Measurements from ENCODE around the gene LAMTOR4.

LAMTOR4 gene

GRCh38 chr7:100118388-100119071 lies 30.2 kb upstream of the LAMTOR4 start:
- no peaks in the 10 kb centered on the region for H3K9me3 ChIP-seq (ENCODE audit: control insufficient read depth, insufficient read depth, low read length)
- H3K4me1 ChIP-seq (ENCODE audit: insufficient read depth, low read length): peaks cover 11% of the 10 kb centered on the region; the same call in 1 of the 2 replicates
- 0 out of 2 replicates have a peak, but pooled peaks cover 3% of the 10 kb centered on the region for H3K36me3 ChIP-seq (ENCODE audit: insufficient read depth, low read length)
- peak overlapping the region; percentile 73 for H3K9ac ChIP-seq (ENCODE audit: low read depth, low read length)

DNA sequence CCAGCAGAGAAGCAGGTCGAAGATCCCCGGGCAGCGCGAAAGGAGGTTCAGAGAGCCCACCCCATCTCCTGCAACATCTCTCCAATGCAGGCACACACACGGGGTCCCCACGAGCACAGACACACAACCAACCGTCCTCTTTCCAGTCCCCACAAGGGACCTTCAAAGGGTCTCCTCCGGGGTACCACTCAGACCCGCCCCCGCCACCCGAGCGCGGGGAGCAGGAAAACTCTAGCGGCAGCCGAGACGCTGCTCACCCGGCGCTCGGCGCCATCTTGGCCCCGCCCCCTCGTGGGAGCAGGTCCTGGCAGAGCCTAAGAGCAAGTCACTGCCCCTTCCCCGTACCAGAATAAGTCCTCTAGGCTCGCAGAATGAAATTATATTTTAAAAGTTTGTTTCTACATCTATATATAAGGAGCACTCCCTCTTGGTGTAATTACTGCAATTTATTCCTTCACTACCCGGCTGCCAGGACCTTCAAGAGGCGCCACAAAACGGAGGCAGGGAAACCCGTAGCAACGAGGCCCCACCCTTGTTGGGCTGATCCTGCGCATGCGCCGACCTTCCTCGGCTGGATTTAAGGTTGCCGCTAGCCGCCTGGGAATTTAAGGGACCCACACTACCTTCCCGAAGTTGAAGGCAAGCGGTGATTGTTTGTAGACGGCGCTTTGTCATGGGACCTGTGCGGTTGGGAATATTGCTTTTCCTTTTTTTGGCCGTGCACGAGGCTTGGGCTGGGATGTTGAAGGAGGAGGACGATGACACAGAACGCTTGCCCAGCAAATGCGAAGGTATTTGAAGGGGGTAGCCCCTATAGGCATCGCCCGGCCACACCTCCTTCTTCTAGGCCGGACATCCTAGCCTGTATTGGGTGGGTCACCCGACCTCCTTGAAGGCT lies 29.4 kb upstream of the LAMTOR4 start, which contains the start of the genes CNPY4 and TAF6:
Gene CNPY4, plus strand, starts transcription at position 563 of the 898 bp plus-strand sequence. Its CDS starts 111 bp downstream, at position 674.
Gene TAF6, minus strand, starts transcription at position 287 of the 898 bp plus-strand sequence. CDS start 5,149 bp downstream, outside the sequence.
- Histone ChIP-seq H3K36me3 (ENCODE audit: insufficient read depth, low read length) (no peaks in the 10 kb centered on the region), H3K9me3 (ENCODE audit: control insufficient read depth, insufficient read depth, low read length) (no peaks in the 10 kb centered on the region), H3K9ac (ENCODE audit: low read depth, low read length) (peak within 1 kb of the TSS; percentile 73), H3K4me1 (ENCODE audit: insufficient read depth, low read length) (peaks cover 11% of the 10 kb centered on the region; the same call in 1 of the 2 replicates)

DNA sequence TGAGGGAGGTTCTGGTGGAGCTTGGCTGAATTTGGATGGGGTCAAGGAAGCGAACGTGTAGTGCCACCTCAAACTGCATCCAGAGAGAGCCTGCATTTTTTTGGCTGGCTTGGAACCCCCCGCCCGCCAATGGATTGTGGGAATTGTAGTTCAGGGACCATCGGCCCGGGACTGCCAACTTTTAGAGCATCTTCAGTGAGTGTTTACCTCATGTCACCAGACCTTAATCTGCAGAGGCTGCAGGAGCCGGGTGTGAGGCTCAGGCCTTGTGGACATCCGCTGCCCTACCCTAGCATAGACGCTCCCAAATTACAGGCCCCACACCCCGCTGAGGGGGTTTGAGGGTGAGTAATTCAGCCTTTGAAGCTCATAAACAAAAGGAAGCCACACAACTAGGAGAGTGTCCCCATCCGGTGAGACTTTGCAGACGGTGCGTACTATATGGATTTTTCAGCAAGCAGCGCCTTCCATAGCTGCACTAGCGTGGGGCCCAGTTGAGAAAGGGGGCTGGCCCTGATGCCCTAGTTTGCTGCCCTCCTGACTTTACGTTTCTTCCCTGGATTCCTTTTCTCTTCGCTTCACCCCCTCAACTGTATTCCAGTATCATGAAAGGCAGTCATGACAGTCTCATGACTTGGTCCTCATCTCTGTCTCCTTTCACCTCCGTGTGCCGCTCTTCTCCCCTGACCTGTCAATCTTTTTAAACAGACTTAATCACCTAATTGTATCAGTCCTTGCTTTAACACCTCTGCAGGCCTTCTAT lies 28.6 kb upstream of the LAMTOR4 start:
- Histone ChIP-seq H3K4me1 (ENCODE audit: insufficient read depth, low read length) (peaks cover 11% of the 10 kb centered on the region; the same call in 1 of the 2 replicates), H3K9me3 (ENCODE audit: control insufficient read depth, insufficient read depth, low read length) (no peaks in the 10 kb centered on the region), H3K36me3 (ENCODE audit: insufficient read depth, low read length) (no peaks in the 10 kb centered on the region), H3K9ac (ENCODE audit: low read depth, low read length) (peak overlapping the region; percentile 73)

DNA sequence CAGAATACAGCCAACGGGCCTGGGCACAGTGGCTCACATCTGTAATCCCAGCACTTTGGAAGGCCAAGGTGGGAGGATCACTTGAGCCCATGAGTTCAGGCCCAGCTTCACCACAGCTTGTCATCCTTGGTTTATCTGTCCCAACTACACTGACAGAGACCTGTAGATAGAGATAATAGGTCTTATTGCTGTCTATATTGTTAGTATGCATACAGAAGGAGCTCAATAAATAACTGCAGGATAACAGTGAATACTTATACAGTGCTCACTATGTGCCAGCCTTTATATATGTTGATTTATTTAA lies 28.0 kb upstream of the LAMTOR4 start:
- H3K9ac ChIP-seq (ENCODE audit: low read depth, low read length): peak overlapping the region; percentile 73; the same call in 1 of the 2 replicates
- H3K4me1 ChIP-seq (ENCODE audit: insufficient read depth, low read length): peaks cover 11% of the 10 kb centered on the region; the same call in 1 of the 2 replicates
- H3K36me3 ChIP-seq (ENCODE audit: insufficient read depth, low read length): no peaks in the 10 kb centered on the region
- H3K9me3 ChIP-seq (ENCODE audit: control insufficient read depth, insufficient read depth, low read length): no peaks in the 10 kb centered on the region

GRCh38 chr7:100122067-100122466 lies 26.7 kb upstream of the LAMTOR4 start:
- Histone ChIP-seq H3K9ac (ENCODE audit: low read depth, low read length) (no peak overlapping the region), H3K4me1 (ENCODE audit: insufficient read depth, low read length) (peaks cover 11% of the 10 kb centered on the region; the same call in 1 of the 2 replicates), H3K9me3 (ENCODE audit: control insufficient read depth, insufficient read depth, low read length) (no peaks in the 10 kb centered on the region), H3K36me3 (ENCODE audit: insufficient read depth, low read length) (no peaks in the 10 kb centered on the region)

DNA sequence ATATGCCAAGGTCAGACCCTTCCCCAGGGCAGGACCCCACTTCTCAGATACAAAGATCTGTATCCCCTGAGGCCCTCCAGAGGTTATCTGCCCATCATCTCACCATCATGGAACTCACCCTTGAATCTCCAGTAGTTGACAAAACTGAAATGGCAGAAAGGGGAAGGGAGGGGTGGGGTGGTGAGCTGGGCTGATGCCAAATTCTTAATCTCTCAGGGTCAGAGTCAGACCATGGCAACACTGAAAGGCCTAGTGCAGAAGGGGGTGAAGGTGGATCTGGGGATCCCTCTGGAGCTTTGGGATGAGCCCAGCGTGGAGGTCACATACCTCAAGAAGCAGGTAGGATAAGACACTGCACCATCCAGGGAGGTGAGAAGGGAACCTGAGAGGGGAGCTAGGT lies 26.1 kb upstream of the LAMTOR4 start:
- peaks cover 11% of the 10 kb centered on the region; the same call in 1 of the 2 replicates for H3K4me1 ChIP-seq (ENCODE audit: insufficient read depth, low read length)
- H3K9me3 ChIP-seq (ENCODE audit: control insufficient read depth, insufficient read depth, low read length): no peaks in the 10 kb centered on the region
- no peaks in the 10 kb centered on the region for H3K36me3 ChIP-seq (ENCODE audit: insufficient read depth, low read length)
- no peak overlapping the region for H3K9ac ChIP-seq (ENCODE audit: low read depth, low read length)

DNA sequence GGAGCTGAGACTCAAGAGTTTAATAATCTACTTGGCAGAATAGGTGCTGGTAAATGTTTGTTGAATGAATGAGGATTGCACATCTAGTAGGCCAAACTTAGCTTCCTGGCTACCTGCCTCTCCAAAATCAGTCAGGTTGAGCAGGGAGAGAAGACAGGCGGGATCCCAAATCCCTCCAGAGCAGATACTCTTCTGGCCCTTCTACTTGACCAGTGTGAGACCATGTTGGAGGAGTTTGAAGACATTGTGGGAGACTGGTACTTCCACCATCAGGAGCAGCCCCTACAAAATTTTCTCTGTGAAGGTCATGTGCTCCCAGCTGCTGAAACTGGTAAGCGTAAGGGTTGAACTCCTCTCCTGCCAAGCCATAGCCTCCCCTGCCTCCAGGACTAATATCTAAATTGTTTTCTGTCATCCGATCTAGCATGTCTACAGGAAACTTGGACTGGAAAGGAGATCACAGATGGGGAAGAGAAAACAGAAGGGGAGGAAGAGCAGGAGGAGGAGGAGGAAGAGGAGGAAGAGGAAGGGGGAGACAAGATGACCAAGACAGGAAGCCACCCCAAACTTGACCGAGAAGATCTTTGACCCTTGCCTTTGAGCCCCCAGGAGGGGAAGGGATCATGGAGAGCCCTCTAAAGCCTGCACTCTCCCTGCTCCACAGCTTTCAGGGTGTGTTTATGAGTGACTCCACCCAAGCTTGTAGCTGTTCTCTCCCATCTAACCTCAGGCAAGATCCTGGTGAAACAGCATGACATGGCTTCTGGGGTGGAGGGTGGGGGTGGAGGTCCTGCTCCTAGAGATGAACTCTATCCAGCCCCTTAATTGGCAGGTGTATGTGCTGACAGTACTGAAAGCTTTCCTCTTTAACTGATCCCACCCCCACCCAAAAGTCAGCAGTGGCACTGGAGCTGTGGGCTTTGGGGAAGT lies 24.2 kb upstream of the LAMTOR4 start:
- Histone ChIP-seq H3K9ac (ENCODE audit: low read depth, low read length) (no peak overlapping the region), H3K4me1 (ENCODE audit: insufficient read depth, low read length) (peaks cover 15% of the 10 kb centered on the region; the same call in 1 of the 2 replicates), H3K9me3 (ENCODE audit: control insufficient read depth, insufficient read depth, low read length) (no peaks in the 10 kb centered on the region), H3K36me3 (ENCODE audit: insufficient read depth, low read length) (no peaks in the 10 kb centered on the region)

- H3K9ac ChIP-seq (ENCODE audit: low read depth, low read length): peak overlapping the region; percentile 88
- no peaks in the 10 kb centered on the region for H3K36me3 ChIP-seq (ENCODE audit: insufficient read depth, low read length)
- 0 out of 2 replicates have a peak, but pooled peaks cover 10% of the 10 kb centered on the region for H3K4me1 ChIP-seq (ENCODE audit: insufficient read depth, low read length)
- H3K9me3 ChIP-seq (ENCODE audit: control insufficient read depth, insufficient read depth, low read length): no peaks in the 10 kb centered on the region
These were observed 22.3 kb upstream of the LAMTOR4 start for GRCh38 chr7:100126239-100126930.

DNA sequence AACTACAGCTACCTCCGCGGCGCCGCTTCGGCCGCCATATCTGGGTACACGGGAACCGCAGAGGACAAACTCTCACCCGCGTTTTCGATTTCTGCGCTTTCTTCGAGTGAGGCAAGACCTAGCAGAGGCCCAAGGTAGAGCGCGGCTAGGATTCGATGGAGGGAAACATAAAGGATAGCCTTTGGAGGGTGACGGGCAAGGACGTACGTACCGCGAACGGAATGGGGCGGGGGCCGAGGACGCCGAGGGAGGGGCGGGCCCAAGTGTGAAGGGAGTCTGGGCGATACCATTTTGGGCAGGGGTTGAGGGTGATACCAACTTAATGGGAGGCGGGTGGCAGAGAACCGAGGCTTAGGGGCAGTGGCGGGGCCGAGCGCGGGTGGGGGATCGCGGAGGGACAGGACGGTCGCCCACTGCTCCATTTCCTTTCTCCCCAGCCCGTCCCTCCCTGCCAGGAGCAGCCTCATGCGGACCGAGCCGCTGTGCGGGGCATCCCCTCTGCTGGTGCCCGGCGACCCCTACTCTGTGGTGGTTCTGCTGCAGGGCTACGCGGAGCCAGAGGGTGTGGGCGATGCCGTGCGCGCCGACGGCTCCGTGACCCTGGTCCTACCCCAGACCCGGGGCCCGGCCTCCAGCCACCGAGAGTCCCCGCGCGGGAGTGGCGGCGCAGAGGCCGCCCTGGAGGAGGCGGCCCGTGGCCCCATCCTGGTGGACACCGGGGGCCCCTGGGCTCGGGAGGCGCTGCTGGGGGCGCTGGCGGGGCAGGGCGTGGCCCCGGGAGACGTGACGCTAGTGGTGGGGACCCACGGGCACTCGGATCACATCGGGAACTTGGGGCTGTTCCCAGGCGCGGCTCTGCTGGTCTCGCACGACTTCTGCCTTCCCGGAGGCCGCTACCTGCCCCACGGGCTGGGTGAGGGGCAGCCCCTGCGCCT lies 21.5 kb upstream of the LAMTOR4 start, which contains the start of gene MBLAC1:
Gene MBLAC1, plus strand, starts transcription at position 37 of the 935 bp plus-strand sequence. Its CDS starts 429 bp downstream, at position 466.
- H3K9ac ChIP-seq (ENCODE audit: low read depth, low read length): peak within 1 kb of the TSS; percentile 88
- 0 out of 2 replicates have a peak, but pooled peaks cover 7% of the 10 kb centered on the region for H3K4me1 ChIP-seq (ENCODE audit: insufficient read depth, low read length)
- no peaks in the 10 kb centered on the region for H3K36me3 ChIP-seq (ENCODE audit: insufficient read depth, low read length)
- H3K9me3 ChIP-seq (ENCODE audit: control insufficient read depth, insufficient read depth, low read length): no peaks in the 10 kb centered on the region

GRCh38 chr7:100127866-100128636 lies 20.7 kb upstream of the LAMTOR4 start:
- Histone ChIP-seq H3K9ac (ENCODE audit: low read depth, low read length) (peak overlapping the region; percentile 88), H3K9me3 (ENCODE audit: control insufficient read depth, insufficient read depth, low read length) (no peaks in the 10 kb centered on the region), H3K36me3 (ENCODE audit: insufficient read depth, low read length) (no peaks in the 10 kb centered on the region), H3K4me1 (ENCODE audit: insufficient read depth, low read length) (0 out of 2 replicates have a peak, but pooled peaks cover 7% of the 10 kb centered on the region)

- no peaks in the 10 kb centered on the region for H3K9me3 ChIP-seq (ENCODE audit: control insufficient read depth, insufficient read depth, low read length)
- H3K4me1 ChIP-seq (ENCODE audit: insufficient read depth, low read length): 0 out of 2 replicates have a peak, but pooled peaks cover 7% of the 10 kb centered on the region
- H3K36me3 ChIP-seq (ENCODE audit: insufficient read depth, low read length): no peaks in the 10 kb centered on the region
- no peak overlapping the region for H3K9ac ChIP-seq (ENCODE audit: low read depth, low read length)
These were observed 20.1 kb upstream of the LAMTOR4 start for GRCh38 chr7:100128637-100128963.
